ENCODE measurements around the gene CFAP61. TPM values are rescaled to one million over a fixed set of nuclear protein-coding genes. Genes with fewer than 3 reads are reported as not detected.
"Not testable (repeated sequence)": the region's sequence is repeated elsewhere in the genome, so short reads cannot be mapped to it uniquely, and the experiment has no call there.

Gene CFAP61
- total RNA-seq, 1 donor from 2014 or later, result not detected

GRCh38 chr20:20210327-20210726, 158.0 kb downstream of the CFAP61 start:
- DNase-seq (ENCODE audit: low read depth in 2 of 2), result no peak

DNA sequence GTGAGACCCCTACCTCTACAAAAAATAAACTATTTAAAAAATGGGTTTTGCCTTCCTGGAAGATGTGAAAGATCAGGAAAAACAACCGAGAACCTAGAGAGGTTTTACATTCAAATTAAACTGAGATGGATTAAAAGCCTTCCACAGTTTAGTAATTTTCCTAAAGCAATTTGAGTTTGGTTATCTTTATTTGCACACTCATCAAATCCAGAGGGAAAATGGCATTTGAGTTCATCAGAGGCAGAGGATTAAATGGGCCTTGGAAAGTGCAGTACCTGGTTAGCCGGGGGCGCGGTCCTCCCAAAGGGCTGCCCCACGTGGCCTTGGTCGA, 158.6 kb downstream of the CFAP61 start:
- DNase-seq (ENCODE audit: low read depth in 2 of 2), result no peak

- DNase-seq (ENCODE audit: low read depth in 2 of 2), result no peak
Observed at GRCh38 chr20:20211274-20211987, 159.1 kb downstream of the CFAP61 start.

GRCh38 chr20:20211988-20212518, 159.7 kb downstream of the CFAP61 start:
- DNase-seq (ENCODE audit: low read depth in 2 of 2), result no peak

DNA sequence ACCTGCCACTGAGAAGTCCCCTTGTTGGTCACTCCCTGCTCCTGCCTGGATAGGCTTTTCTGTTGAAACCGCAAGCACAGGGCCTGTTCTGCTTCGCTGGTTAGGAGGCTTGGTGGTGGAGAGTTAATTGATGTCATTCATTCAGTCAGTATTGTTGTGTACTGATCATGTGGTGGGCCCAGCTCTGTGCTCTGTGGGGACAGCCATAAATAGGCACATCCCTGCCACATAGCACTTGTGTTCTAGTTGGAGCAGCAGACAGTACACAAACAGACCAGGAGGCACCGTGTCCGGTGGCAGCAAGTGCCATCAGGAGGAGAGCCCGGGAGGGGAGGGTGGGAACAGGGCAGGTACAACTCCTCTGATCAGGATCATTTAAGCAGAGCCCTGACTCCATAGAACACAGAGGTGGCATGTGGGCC, 160.4 kb downstream of the CFAP61 start:
- no peak for DNase-seq (ENCODE audit: low read depth in 2 of 2)

DNA sequence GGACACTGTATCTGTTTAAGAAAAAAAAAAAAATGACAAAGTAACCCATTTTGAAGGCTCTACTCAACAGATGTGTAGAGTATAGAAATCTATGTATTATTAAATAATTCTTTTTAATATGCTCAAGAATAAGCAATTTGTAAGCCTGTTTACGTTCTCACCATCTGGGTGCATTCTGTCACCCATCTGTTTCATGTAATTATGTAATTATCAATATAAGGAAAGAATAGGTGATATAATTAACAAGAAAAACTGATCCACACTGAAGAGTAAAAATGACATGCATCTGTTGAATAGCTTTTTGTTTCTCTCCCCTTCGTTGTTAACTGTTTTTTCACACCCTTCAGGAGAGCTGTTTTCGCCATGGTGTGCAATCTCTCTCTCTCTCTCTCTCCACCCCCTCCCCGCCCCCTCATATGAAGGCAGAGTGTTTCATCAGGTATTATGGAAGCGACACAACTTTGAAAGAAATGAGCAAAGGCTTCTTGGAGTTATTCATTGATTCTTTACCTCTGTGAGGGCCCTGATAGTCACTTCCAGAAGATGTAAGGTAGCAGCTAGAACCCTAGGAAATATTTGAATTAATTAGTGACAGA, 161.3 kb downstream of the CFAP61 start:
- DNase-seq (ENCODE audit: low read depth in 2 of 2), result no peak

DNA sequence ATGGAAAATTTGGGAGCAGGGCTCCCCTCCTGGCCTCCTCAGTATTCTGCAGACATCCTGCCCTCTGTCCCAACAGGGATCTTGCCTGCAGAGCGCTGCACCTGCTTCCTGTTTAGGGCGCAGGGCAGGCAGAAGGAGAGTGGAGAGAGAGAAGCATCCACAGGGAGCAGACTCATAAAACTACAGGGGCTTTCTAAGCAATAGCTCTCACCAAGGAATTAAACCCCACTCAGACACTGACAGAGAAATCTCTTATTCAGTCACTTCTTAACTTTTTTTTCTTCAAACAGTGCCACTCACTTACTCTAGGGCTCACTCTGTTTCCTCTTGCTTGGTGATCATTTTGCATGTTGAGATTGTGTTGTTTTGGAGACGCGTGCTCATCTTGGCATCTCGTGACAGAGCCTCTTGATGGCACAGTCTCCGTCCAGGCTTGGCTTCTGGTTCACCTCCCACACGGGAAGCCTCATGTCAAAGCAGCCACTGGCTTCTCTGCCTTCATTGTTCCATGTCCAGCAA, 162.5 kb downstream of the CFAP61 start:
- DNase-seq (ENCODE audit: low read depth in 2 of 2), result no peak

DNA sequence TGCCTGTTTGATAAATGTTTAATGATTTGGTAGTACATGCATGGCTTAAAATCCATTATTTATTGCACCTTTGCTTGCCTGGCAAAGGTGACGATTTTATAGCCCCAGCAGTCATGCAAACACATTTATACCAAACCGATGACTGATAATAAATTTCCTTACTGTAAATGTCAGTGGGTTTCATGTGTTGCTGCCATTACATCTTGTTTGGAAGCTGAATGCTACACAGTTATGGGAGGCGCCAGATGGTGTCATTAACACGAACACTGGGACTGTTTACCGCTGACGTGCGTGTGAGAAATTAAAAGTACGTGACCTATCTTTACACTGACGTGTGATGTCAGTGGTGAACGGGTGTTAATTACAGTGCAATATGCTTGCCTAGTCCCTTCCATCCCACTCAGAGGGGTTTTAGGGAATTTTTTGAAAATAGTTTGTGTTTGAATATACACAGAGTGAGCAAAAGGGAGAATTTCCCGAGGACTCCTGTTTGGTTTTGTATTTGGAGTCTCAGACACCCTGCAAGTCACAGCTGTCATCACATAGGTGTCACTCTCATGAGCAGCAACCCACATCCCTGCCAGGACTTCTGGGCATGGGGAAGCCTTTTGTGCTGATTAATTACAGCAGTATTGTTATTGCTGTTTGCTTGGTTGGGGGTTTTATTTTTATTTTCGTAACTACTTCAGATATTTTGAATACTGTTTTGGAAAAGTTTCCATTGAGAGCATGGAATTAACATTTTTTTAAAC, 163.8 kb downstream of the CFAP61 start:
- DNase-seq (ENCODE audit: low read depth in 2 of 2), result no peak

GRCh38 chr20:20216941-20217340, 164.6 kb downstream of the CFAP61 start:
- no peak for DNase-seq (ENCODE audit: low read depth in 2 of 2)

DNA sequence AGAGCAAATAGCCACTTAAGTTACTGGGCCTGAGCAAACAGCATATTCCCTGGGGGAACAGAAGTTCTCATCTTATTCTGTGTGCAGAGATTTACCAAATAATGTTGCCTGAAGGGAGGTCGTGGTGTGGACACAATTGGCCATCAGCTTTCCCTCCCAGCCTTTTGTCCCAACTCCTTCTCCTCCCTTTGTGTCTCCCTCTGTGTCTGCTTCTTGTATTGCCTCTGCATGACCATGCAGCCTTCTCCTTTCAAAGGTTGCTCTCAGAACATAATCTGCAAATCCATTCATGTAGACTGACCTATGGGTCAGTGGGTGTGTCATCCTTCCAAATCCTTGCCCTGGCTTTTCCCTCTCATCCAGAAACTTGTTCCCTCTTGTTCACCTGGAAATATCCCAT, 165.3 kb downstream of the CFAP61 start:
- DNase-seq (ENCODE audit: low read depth in 2 of 2), result no peak

- DNase-seq (ENCODE audit: low read depth in 2 of 2), result not testable (repeated sequence)
Observed at GRCh38 chr20:20218106-20218505, 165.8 kb downstream of the CFAP61 start.

DNA sequence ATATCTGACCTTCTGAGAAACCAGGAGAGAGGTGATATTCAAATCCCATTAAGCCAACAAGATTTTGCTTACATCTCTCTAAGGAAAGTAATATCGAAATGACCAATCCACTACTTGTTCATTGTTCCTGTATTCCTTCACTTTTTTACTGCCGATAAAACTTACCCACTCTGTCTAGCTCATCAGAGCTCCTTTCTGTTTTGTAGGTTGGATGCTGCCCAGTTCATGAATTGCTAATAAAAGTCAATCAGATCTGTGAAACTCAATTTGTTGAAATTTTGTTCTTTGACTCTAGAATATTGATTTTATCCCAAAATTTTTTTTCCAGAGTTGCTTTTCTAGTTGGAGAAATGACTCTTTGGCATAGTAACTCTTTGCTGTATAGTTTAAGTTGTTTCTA, 166.7 kb downstream of the CFAP61 start:
- DNase-seq (ENCODE audit: low read depth in 2 of 2), result no peak

DNA sequence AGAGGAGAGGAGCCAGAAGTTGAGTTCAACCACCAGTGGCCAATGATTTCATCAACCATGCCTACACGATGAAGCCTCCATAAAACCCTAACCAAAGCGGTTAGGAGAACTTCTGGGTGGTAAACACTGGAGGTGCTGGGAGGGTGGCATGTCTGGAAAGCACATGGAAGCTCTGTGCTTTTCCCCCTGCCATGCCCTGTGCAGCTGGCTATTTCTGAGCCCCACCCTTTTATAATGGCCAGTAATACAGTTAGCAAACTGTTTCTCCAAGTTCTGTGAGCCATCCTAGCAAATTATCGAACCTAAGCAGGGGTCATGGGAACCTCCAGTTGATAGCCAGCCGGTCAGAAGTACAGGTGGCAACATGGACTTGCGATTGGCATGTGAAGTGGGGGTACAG, 167.8 kb downstream of the CFAP61 start:
- no peak for DNase-seq (ENCODE audit: low read depth in 2 of 2)

- no peak for DNase-seq (ENCODE audit: low read depth in 2 of 2)
Observed at GRCh38 chr20:20223981-20224380, 171.6 kb downstream of the CFAP61 start.

DNA sequence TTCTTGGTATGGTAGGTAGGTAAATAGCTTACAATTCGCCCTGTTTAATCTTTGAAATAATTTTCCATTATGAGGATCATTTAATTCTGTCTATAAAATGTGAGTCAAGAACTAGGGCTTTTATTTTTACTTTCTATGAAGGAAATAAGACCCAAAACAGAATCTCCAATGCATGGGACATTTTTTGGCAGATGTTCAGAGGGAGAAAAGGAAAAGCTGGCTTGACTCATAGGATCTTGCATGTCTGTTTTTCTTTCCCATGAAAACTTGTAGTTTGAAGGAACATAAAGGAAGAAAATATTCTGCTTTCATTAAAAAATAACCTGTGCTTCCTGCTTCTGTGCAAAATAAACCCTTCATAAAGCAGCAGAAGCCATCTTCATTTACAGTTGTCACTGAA, 172.5 kb downstream of the CFAP61 start:
- no peak for DNase-seq (ENCODE audit: low read depth in 2 of 2)

DNA sequence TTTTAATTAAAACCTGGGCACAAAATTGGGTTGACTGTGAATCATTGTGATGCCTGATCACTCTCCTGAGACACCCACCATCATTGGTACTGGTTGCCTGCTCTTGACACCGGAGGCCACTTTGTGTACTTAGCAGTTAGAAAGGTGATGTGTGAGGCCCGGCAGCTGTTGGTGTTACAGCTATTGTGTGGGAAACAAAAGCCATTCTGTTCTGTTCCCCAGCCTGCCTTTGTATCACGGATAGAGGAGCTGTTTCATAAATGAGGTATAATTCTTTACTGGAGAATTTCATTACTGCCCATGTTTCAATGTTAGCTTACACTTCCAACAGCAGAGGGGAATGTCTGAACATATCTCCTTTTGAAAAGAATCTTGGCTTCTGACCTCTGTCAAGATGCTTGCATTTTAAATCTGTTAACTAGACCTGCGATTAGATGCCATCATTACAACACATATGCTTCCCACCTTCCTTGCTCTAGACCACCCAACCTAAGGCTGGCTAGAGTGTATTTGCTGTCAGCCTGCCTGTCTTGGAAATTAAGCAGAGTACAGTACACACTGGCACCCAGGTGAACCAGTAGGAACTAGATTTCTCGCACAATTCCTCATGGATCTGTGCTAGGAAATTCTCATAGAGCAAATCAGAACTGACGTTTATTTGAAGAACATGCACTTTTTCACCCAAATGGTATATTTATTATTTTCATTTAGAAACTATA, 173.2 kb downstream of the CFAP61 start:
- DNase-seq (ENCODE audit: low read depth in 2 of 2), result no peak

- DNase-seq (ENCODE audit: low read depth in 2 of 2), result no peak
Observed at GRCh38 chr20:20226554-20226953, 174.2 kb downstream of the CFAP61 start.

- DNase-seq (ENCODE audit: low read depth in 2 of 2), result no peak
Observed at GRCh38 chr20:20227013-20227571, 174.8 kb downstream of the CFAP61 start.

- DNase-seq (ENCODE audit: low read depth in 2 of 2), result no peak
Observed at GRCh38 chr20:20228351-20228750, 176.0 kb downstream of the CFAP61 start.

DNA sequence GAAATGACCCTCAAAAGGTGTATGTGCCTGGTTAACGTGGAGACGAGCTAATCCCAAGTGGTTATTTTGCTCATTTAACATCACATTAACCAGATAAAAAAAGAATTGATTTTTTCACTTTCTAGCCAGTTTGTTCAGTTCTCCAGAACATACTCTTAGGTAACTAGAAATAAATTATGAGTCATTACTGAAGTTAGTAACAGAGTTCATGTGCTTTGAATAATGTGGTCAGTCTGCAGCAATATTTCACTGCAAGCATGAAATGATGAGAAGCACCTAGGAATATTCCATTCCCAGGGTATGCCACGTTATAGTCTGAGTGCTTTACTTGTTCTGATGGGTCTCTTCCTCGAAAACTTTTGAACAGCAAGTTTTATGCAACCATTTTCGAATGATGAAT, 177.3 kb downstream of the CFAP61 start:
- no peak for DNase-seq (ENCODE audit: low read depth in 2 of 2)

GRCh38 chr20:20230741-20231140, 178.4 kb downstream of the CFAP61 start:
- DNase-seq (ENCODE audit: low read depth in 2 of 2), result no peak
